HFFc6 (cell line): ENCODE results near the gene PCDH19. TPM values are rescaled to one million over a fixed set of nuclear protein-coding genes. Genes with fewer than 3 reads are reported as not detected.

Experiments used
- DNase-seq: peaks from one replicate; pipeline ENCODE4 v3.0.0-alpha.2; 2018
- H3K27ac Mint-ChIP-seq: 2 replicates; pipeline ENCODE4 v1.8.0; 2020; ENCODE audit warnings: mild to moderate bottlenecking, mixed read lengths
- H3K27me3 Mint-ChIP-seq: 2 replicates; pipeline ENCODE4 v1.8.0; 2021; ENCODE audit warnings: mild to moderate bottlenecking, moderate library complexity, mixed read lengths; ENCODE audit not compliant: insufficient read depth
- H3K36me3 Mint-ChIP-seq: 2 replicates; pipeline ENCODE4 v1.8.0; 2021; ENCODE audit warnings: low read depth, mixed read lengths
- H3K4me1 Mint-ChIP-seq: 2 replicates; pipeline ENCODE4 v1.8.0; 2020; ENCODE audit warnings: low read depth, mixed read lengths
- H3K4me3 Mint-ChIP-seq: 2 replicates; pipeline ENCODE4 v1.8.0; 2020; ENCODE audit warnings: mild to moderate bottlenecking, moderate library complexity, mixed read lengths
- H3K9me3 Mint-ChIP-seq: 2 replicates; pipeline ENCODE4 v1.8.0; 2020; ENCODE audit warnings: mild to moderate bottlenecking, mixed read lengths
- CTCF ChIP-seq: fragments of 200-600 bp; sonication (generic); IDR thresholded peaks from 2 replicates; pipeline ENCODE4 v1.5.0; 2021; ENCODE audit warnings: antibody characterized with exemption, mild to moderate bottlenecking
- total RNA-seq, 6 experiments: library from RNA; stranded (reverse); fragmentation: NEBNext Ultra II Directional; extraction: Animal tissue kit (Norgen Biotek cat#: 25700); gene quantifications; 2 replicates in 1 of 6; 3 replicates in 5 of 6; pipeline ENCODE4 v1.2.3, GENCODE V29; 2021

PCDH19 gene
- total RNA-seq, 6 experiments from 2014 or later: 0.02 to 0.13 (median 0.08) TPM

GRCh38 chrX:100381619-100382018 lies 28.5 kb downstream of the PCDH19 start:
- H3K27ac Mint-ChIP-seq: no peak overlapping the region
- H3K27me3 Mint-ChIP-seq: no peaks in the 10 kb centered on the region
- no peaks in the 10 kb centered on the region for H3K9me3 Mint-ChIP-seq
- H3K36me3 Mint-ChIP-seq: no peaks in the 10 kb centered on the region
- H3K4me3 Mint-ChIP-seq: no peak overlapping the region
- TF ChIP-seq CTCF: no peak
- peaks cover 8% of the 10 kb centered on the region for H3K4me1 Mint-ChIP-seq
- no peak for DNase-seq

- Mint-ChIP-seq H3K27me3 (no peaks in the 10 kb centered on the region), H3K36me3 (no peaks in the 10 kb centered on the region), H3K4me3 (no peak overlapping the region), H3K4me1 (peaks cover 8% of the 10 kb centered on the region), H3K27ac (no peak overlapping the region), H3K9me3 (no peaks in the 10 kb centered on the region)
- TF ChIP-seq CTCF: peak; percentile 62
- peak; percentile 5 for DNase-seq
Observed at GRCh38 chrX:100379388-100379986, 30.6 kb downstream of the PCDH19 start.

- H3K4me3 Mint-ChIP-seq: no peak overlapping the region
- no peak overlapping the region for H3K27ac Mint-ChIP-seq
- H3K36me3 Mint-ChIP-seq: no peaks in the 10 kb centered on the region
- peaks cover 8% of the 10 kb centered on the region for H3K4me1 Mint-ChIP-seq
- H3K9me3 Mint-ChIP-seq: no peaks in the 10 kb centered on the region
- no peak for DNase-seq
- no peaks in the 10 kb centered on the region for H3K27me3 Mint-ChIP-seq
- no peak for TF ChIP-seq CTCF
Observed at GRCh38 chrX:100377826-100378225, 32.2 kb downstream of the PCDH19 start.

GRCh38 chrX:100376576-100376975 lies 33.5 kb downstream of the PCDH19 start:
- peak; percentile 25 for DNase-seq
- Mint-ChIP-seq H3K27me3 (no peaks in the 10 kb centered on the region), H3K27ac (no peak overlapping the region), H3K36me3 (no peaks in the 10 kb centered on the region), H3K4me1 (peaks cover 8% of the 10 kb centered on the region), H3K4me3 (no peak overlapping the region), H3K9me3 (no peaks in the 10 kb centered on the region)
- no peak for TF ChIP-seq CTCF

- H3K27ac Mint-ChIP-seq: no peak overlapping the region
- H3K9me3 Mint-ChIP-seq: no peaks in the 10 kb centered on the region
Observed at GRCh38 chrX:100373673-100374072, 36.4 kb downstream of the PCDH19 start.

More at GRCh38 chrX:100373673-100374072, 36.4 kb downstream of the PCDH19 start:
- Mint-ChIP-seq H3K27me3 (no peaks in the 10 kb centered on the region), H3K4me3 (no peak overlapping the region), H3K36me3 (no peaks in the 10 kb centered on the region), H3K4me1 (no peaks in the 10 kb centered on the region)
- no peak for DNase-seq
- no peak for TF ChIP-seq CTCF
